GM21528 (cell line): ENCODE results near the gene ANTKMT.

Experiments used
- ATAC-seq: cut with Tn5 transposase; IDR thresholded peaks from one replicate; pipeline ENCODE4 v1.9.1; 2021; ENCODE audit warnings: mild to moderate bottlenecking, moderate library complexity; ENCODE audit not compliant: unreplicated experiment, low FRiP score

The ANTKMT gene

GRCh38 chr16:760545-761343 lies 39.8 kb downstream of the ANTKMT start, which contains the start of gene MSLN:
Gene MSLN, plus strand, starts transcription at chr16:760734. Its CDS starts 1,947 bp downstream, at chr16:762681.
- no peak for ATAC-seq

DNA sequence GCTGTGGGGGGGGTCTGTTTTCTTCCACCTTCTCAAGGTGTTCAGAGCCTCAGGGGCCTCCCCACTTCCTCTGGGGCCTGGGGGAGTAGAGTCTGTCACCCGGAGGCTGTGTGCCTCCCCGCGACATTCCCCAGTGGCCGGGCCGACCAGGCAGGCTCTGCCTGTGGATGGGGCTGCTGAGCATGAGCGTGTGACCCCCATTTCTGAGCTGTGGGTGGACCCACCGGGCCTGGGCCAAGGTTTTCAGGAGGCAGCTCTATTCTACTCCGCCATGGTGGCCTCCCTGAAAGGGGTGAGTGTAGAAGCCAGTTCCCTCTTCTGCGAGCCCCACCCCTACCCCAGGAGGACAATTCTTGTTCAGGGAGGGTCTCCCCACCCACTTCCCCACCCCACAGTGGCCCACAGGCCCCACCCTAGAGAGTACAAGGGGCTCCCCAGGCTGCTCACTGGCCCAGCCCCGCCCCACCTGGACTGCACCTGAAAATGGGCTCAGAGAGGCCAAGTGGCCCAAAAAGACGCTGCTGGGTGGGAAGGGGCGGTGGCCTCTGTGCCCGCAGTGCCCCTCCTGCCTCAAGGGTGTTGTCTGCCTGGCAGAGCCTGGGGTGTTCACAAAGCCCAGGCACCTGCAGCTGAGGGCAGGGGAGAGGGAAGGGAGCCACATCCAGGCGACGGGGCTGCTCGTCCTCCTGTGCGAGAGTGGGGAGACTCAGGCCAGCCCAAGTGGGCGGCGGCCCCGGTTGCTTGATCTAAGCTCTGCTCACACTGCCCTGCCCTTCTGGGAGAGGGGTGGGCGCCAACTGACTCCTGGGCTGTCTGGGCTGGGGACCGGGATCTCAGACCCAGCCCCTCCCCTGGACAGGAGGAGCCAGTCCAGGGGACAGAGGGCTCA lies 40.9 kb downstream of the ANTKMT start:
- no peak for ATAC-seq

- ATAC-seq = no peak
Measured at GRCh38 chr16:762595-763268, 41.8 kb downstream of the ANTKMT start.

DNA sequence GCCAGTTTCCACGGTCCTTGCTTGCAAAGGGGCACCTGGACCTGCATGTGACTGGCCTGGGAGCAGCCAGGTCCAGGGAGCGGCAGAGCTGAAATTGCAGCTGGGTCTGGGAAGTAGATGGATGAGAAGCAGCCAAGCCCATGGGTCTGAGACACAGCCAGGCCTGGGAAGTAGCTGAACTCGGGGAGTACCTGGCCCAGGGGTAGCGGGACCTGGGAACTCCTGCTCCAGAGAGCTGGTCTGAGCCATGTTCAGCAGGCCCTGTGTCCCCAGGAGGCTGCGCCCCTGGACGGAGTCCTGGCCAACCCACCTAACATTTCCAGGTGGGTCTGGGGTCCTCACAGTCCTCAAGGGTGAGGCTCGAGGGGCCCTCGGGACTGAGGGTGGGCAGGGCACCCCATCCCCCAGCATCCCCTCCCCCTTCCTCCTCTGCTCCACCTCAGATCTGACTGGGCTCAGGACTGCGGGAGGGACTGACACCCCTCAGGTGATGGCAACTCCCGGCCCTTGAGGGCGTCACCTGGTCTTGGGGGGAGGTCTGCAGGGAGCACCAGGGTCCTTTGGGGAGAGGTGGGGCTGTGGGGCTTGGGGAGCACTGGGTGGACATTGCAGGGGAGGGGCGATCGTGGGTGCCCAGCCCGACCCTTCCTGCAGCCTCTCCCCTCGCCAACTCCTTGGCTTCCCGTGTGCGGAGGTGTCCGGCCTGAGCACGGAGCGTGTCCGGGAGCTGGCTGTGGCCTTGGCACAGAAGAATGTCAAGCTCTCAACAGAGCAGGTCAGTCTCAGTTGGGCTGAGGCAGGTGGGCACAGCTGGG lies 42.6 kb downstream of the ANTKMT start:
- no peak for ATAC-seq

DNA sequence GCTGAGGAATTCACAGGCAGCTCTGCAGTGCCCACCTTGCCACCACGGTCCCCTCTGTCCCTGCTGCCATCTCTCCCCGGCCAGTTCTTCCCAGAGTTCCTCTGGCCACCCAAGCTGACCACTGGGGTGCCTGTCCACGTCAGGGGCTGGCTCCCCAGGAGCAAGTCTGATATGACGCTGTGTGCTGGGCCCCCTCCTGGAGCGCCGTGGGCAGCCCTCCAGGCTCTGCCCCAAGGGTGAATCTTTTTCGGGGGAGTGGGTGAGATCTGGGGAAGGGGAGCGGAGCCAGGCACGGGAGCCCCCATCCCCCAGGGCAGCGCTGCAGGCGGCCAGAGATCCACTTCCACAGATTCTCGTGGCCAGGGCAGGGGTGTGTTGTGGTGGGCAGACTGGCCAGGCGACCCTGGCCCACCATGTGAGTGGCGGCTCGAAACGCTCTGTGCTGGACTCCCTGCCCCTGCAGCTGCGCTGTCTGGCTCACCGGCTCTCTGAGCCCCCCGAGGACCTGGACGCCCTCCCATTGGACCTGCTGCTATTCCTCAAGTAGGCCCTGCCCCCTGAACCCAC lies 43.3 kb downstream of the ANTKMT start:
- no peak for ATAC-seq

DNA sequence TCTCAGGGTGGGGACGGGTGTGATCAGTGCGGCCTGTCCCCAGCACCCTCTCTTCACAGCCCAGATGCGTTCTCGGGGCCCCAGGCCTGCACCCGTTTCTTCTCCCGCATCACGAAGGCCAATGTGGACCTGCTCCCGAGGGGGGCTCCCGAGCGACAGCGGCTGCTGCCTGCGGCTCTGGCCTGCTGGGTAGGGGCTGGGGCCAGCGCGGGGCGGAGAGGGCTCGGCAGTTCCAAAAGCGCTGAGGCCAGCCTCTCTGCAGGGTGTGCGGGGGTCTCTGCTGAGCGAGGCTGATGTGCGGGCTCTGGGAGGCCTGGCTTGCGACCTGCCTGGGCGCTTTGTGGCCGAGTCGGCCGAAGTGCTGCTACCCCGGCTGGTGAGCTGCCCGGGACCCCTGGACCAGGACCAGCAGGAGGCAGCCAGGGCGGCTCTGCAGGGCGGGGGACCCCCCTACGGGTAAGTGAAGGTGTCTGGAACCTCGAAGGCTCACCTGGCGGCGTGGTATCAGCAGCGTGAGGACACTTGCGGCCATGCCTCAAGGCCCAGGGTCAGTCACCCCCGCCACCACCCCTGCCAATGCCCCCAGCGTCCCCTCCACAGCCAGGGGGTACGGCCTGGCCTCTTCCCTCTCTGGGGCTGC lies 44.0 kb downstream of the ANTKMT start:
- no peak for ATAC-seq

GRCh38 chr16:765488-765865 lies 44.5 kb downstream of the ANTKMT start:
- ATAC-seq = no peak

GRCh38 chr16:766008-766819 lies 45.3 kb downstream of the ANTKMT start:
- no peak for ATAC-seq

GRCh38 chr16:766820-767640 lies 46.1 kb downstream of the ANTKMT start:
- ATAC-seq = no peak

DNA sequence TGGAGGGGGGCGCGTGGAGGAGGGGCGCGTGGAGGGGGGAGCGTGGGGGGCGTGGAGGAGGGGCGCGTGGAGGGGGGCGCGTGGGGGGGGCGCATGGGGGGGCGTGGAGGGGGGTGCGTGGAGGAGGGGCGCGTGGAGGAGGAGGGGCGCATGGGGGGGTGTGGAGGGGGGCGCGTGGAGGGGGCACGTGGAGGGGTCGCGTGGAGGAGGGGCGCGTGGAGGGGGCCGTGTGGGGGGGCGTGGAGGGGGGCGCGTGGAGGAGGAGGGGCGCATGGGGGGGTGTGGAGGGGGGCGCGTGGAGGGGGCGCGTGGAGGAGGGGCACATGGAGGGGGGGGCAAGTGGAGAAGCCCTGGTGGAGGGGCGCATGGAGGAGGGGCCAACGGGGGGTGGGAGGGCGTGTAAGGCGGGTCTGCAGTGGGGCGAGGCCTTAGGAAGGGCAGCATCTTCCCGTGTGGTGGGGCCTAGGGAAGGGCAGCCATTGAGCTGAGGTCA lies 46.8 kb downstream of the ANTKMT start:
- ATAC-seq = no peak

DNA sequence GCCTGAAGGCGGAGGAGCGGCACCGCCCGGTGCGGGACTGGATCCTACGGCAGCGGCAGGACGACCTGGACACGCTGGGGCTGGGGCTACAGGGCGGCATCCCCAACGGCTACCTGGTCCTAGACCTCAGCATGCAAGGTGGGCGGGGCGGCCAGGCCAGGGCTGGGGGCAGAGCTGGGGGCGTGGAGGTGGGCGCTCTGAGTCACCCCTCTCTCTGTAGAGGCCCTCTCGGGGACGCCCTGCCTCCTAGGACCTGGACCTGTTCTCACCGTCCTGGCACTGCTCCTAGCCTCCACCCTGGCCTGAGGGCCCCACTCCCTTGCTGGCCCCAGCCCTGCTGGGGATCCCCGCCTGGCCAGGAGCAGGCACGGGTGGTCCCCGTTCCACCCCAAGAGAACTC lies 47.5 kb downstream of the ANTKMT start:
- no peak for ATAC-seq

GRCh38 chr16:769184-769784 lies 48.3 kb downstream of the ANTKMT start:
- ATAC-seq = no peak

DNA sequence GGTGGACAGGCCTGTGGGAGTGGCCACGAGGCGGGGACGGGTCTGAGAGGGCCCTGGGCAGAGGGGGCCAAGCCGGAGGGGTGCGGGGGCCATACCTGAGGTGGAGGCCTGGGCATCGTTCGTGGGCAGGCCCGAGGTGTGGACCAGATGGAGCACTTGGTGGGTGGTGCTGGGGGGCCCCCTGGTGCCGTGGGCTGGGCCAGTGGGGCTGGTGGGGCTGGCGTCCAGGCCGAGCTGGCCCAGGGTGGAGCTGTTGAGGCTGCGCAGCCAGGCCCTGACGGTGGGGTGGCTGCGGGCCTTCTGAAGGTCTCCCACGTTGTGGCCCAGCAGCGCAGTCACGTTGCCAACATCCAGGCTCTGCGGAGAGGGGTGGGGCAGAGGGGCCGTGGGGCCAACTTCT lies 49.0 kb downstream of the ANTKMT start:
- no peak for ATAC-seq

- no peak for ATAC-seq
Measured at GRCh38 chr16:770411-770810, 49.5 kb downstream of the ANTKMT start.
